GM23338 (cell line): ENCODE measurements around the gene TMEM106C.

ENCODE experiments used
- CREB1 ChIP-seq: fragments of 250-450 bp; sonication (Bioruptor Pico); IDR thresholded peaks from 2 replicates; pipeline ENCODE4 v1.5.0; 2020; ENCODE audit warnings: low read depth, mild to moderate bottlenecking, moderate library complexity
- CTCF ChIP-seq, 2 experiments: fragments of 200-600 bp in 1 of 2; sonication (generic) in 1 of 2; conservative IDR thresholded peaks; 2 replicates each; pipeline versions ENCODE4 v1.5.1 to v1.6.1; 2016 to 2017; ENCODE audit warnings: antibody characterized with exemption in 2 of 2, low read depth in 2 of 2, mild to moderate bottlenecking in 2 of 2, moderate library complexity in 1 of 2
- EZH2 ChIP-seq: fragments of 200-600 bp; sonication (generic); IDR thresholded peaks from one replicate; pipeline ENCODE4 v1.8.0; 2017; ENCODE audit warnings: antibody characterized with exemption, mild to moderate bottlenecking, low read depth; ENCODE audit not compliant: unreplicated experiment
- EZH2phosphoT487 ChIP-seq: fragments of 200-600 bp; sonication (generic); IDR thresholded peaks from one replicate; pipeline ENCODE4 v1.8.1; 2018; ENCODE audit warnings: antibody characterized with exemption; ENCODE audit not compliant: unreplicated experiment
- JUNB ChIP-seq: IDR thresholded peaks from one replicate; pipeline ENCODE4 v1.6.1; 2016; ENCODE audit warnings: antibody characterized with exemption; ENCODE audit not compliant: unreplicated experiment
- POLR2AphosphoS5 ChIP-seq: IDR thresholded peaks from 2 replicates; pipeline ENCODE4 v1.6.1; 2016; ENCODE audit warnings: antibody characterized with exemption, low read depth
- REST ChIP-seq: IDR thresholded peaks from one replicate; pipeline ENCODE4 v1.6.1; 2018; ENCODE audit warnings: antibody characterized with exemption; ENCODE audit not compliant: unreplicated experiment
- ZNF114 ChIP-seq: fragments of 250-450 bp; sonication (Bioruptor Pico); IDR thresholded peaks from 2 replicates; pipeline ENCODE4 v1.5.0; 2020; ENCODE audit warnings: mild to moderate bottlenecking, moderate library complexity
- ZNF331 ChIP-seq: fragments of 250-450 bp; sonication (Bioruptor Pico); IDR thresholded peaks from 2 replicates; pipeline ENCODE4 v1.5.0; 2020; ENCODE audit warnings: low read depth, mild to moderate bottlenecking, moderate library complexity

GRCh38 chr12:47938093-47938492 lies 25.3 kb upstream of the TMEM106C start:
- TF ChIP-seq ZNF331 (no peak), CTCF (conservative IDR thresholded peaks at IDR 0.05; ENCODE audit: low read depth in 2 of 2) (no peak), EZH2 (no peak), POLR2AphosphoS5 (no peak), REST (no peak), CREB1 (CRISPR knock-in tag) (no peak), ZNF114 (CRISPR knock-in tag) (no peak), JUNB (no peak), EZH2phosphoT487 (no peak)
